GM12872 (cell line): Measurements from ENCODE around the gene ONECUT3.

Experiments
- TF ChIP-seq, protein P1 (sequence below): IDR thresholded peaks from 3 replicates; pipeline ENCODE4 v1.5.1; 2011; ENCODE audit warnings: low read depth, mild to moderate bottlenecking, low read length, moderate library complexity; ENCODE audit not compliant: insufficient read depth

ONECUT3 gene

DNA sequence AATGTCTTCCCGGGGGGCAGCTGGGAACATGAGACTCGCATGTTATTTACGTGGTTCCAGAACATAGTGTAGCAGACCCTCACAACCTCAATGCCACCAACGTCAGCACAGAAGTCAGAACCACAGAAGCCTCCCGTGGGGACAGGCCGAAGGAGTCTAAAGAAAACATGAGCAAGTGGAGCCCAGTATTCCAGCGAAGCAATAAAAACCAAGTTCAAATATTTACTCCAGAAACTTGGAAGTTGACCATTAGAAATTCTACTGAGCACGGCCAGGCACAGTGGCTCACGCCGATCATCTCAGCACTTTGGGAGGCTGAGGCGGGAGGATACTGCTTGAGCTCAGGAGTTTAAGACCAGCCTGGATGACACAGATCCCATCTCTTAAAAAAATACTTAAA is 76.7 kb downstream of the ONECUT3 start:
- TF ChIP-seq, protein P1, sequence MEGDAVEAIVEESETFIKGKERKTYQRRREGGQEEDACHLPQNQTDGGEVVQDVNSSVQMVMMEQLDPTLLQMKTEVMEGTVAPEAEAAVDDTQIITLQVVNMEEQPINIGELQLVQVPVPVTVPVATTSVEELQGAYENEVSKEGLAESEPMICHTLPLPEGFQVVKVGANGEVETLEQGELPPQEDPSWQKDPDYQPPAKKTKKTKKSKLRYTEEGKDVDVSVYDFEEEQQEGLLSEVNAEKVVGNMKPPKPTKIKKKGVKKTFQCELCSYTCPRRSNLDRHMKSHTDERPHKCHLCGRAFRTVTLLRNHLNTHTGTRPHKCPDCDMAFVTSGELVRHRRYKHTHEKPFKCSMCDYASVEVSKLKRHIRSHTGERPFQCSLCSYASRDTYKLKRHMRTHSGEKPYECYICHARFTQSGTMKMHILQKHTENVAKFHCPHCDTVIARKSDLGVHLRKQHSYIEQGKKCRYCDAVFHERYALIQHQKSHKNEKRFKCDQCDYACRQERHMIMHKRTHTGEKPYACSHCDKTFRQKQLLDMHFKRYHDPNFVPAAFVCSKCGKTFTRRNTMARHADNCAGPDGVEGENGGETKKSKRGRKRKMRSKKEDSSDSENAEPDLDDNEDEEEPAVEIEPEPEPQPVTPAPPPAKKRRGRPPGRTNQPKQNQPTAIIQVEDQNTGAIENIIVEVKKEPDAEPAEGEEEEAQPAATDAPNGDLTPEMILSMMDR, result no peak

DNA sequence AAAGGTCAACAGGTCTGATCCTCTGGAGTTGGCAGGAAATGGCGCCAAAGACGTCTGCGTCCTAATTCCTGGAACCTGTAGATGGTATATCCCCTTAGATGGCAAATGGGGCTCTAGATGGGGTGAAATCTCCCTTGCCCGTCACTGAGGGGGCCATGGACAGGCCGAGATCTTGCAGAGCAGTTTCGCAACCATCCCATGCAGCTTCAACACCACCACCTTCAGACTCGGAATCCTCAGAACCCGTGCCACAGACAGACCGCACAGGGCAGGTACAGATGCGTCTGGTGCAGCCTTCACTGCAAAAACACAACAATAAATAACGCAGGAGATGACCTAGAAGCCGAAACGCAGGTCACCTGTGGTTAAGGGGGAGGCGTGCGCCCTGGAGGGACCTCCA is 77.3 kb downstream of the ONECUT3 start:
- TF ChIP-seq, protein P1, result no peak
